Measurements from ENCODE around the gene LACTBL1.

- TF ChIP-seq EZH2 (IDR thresholded peaks at IDR 0.05; ENCODE audit: low read depth) = no peak
- TF ChIP-seq, protein P1, sequence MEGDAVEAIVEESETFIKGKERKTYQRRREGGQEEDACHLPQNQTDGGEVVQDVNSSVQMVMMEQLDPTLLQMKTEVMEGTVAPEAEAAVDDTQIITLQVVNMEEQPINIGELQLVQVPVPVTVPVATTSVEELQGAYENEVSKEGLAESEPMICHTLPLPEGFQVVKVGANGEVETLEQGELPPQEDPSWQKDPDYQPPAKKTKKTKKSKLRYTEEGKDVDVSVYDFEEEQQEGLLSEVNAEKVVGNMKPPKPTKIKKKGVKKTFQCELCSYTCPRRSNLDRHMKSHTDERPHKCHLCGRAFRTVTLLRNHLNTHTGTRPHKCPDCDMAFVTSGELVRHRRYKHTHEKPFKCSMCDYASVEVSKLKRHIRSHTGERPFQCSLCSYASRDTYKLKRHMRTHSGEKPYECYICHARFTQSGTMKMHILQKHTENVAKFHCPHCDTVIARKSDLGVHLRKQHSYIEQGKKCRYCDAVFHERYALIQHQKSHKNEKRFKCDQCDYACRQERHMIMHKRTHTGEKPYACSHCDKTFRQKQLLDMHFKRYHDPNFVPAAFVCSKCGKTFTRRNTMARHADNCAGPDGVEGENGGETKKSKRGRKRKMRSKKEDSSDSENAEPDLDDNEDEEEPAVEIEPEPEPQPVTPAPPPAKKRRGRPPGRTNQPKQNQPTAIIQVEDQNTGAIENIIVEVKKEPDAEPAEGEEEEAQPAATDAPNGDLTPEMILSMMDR (conservative IDR thresholded peaks at IDR 0.05) = no peak
These were observed 46.0 kb upstream of the LACTBL1 start for GRCh38 chr1:23018661-23019093.
